Kidney (tissue), 14 donors: ENCODE data around the gene SLX4IP. TPM values are rescaled to one million over a fixed set of nuclear protein-coding genes. Genes with fewer than 3 reads are reported as not detected.

Source experiments
- DNase-seq, 5 donors: peaks; one replicate each; pipeline ENCODE4 v3.0.0-alpha.2; 2013 to 2020
- FAIRE-seq: peaks from 2 replicates; lab custom pipeline; 2012; peaks lifted over from hg19 to GRCh38; lab: Jason Lieb, UNC
- H3K27ac ChIP-seq, 2 donors: one replicate each; pipeline ENCODE4 v1.7.0; 2013; ENCODE audit warnings: low read depth in 2 of 2, low read length in 2 of 2, inconsistent platforms in 1 of 2
- H3K27me3 ChIP-seq: one replicate; pipeline ENCODE4 v1.7.1; 2013; ENCODE audit warnings: low read length, inconsistent platforms; ENCODE audit not compliant: control insufficient read depth, insufficient read depth
- H3K36me3 ChIP-seq, 3 donors: one replicate each; pipeline versions ENCODE4 v1.7.0 to v1.7.1; 2013; ENCODE audit warnings: low read length in 3 of 3, control low read depth in 1 of 3, inconsistent platforms in 1 of 3; ENCODE audit not compliant: insufficient read depth in 3 of 3, control insufficient read depth in 2 of 3
- H3K4me1 ChIP-seq, 3 donors: one replicate each; pipeline versions ENCODE4 v1.7.0 to v1.7.1; 2013; ENCODE audit warnings: low read length in 3 of 3, inconsistent platforms in 1 of 3, low read depth in 1 of 3; ENCODE audit not compliant: control insufficient read depth in 2 of 3, insufficient read depth in 2 of 3
- H3K4me3 ChIP-seq, 3 donors: one replicate each; pipeline versions ENCODE4 v1.7.0 to v1.8.1; 2013; ENCODE audit warnings: low read length in 3 of 3, control low read depth in 1 of 3, inconsistent platforms in 1 of 3
- H3K9ac ChIP-seq, 3 donors: one replicate each; pipeline versions ENCODE4 v1.7.0 to v1.7.1; 2013; ENCODE audit warnings: low read length in 3 of 3, control low read depth in 1 of 3, inconsistent platforms in 1 of 3
- H3K9me3 ChIP-seq, 3 donors: one replicate each; pipeline versions ENCODE4 v1.7.0 to v1.7.1; 2013; ENCODE audit warnings: low read length in 3 of 3, control low read depth in 1 of 3, inconsistent platforms in 1 of 3; ENCODE audit not compliant: control insufficient read depth in 2 of 3, insufficient read depth in 1 of 3
- CTCF ChIP-seq: IDR thresholded peaks from 3 replicates; pipeline ENCODE4 v1.5.1; 2012; ENCODE audit warnings: mild to moderate bottlenecking, moderate library complexity, borderline replicate concordance; ENCODE audit not compliant: insufficient read depth; ENCODE audit errors: extremely low read depth
- intact Hi-C: fragments of 100-400 bp; cut with DNase I; formaldehyde crosslinking; loops from one replicate; pipeline ENCODE4 v1.11.1; 2022
- polyA plus RNA-seq: library from polyadenylated mRNA; stranded (reverse); fragments of 350-450 nt; fragmentation: Illumina TruSeq; extraction: RNeasy Lipid Tissue Mini Kit (QIAGEN cat#74804); gene quantifications from one replicate; pipeline ENCODE4 v1.2.3, GENCODE V29; 2014; ENCODE audit warnings: low read depth, low replicate concordance; ENCODE audit not compliant: insufficient read depth
- total RNA-seq: library from RNA; stranded (reverse); fragmentation: NEBNext Ultra II Directional; extraction: Animal tissue kit (Norgen Biotek cat#: 25700); gene quantifications from one replicate; pipeline ENCODE4 v1.2.1, GENCODE V29; 2021
- donor health status: control.
- donor health status: control.
- donor health status: control.
- donor health status: control.
- donor health status: control.
- donor health status: DM: yes; HTN: yes; CAD: no.
- donor health status: Normal renal cell carcinoma (clear cell type).

Gene SLX4IP
- total and polyA plus RNA-seq, 2 donors from 2014 or later, result 2.6 to 7.6 TPM

GRCh38 chr20:10539818-10540553 lies 104.9 kb downstream of the SLX4IP start:
- no peak for FAIRE-seq
- Histone ChIP-seq H3K4me3 (no peak overlapping the region), H3K27ac (no peak overlapping the region), H3K4me1 (peaks cover 0 to 4% (median 0%) of the 10 kb centered on the region in 3 donors), H3K9ac (no peak overlapping the region), H3K9me3 (no peaks in the 10 kb centered on the region), H3K27me3 (no peaks in the 10 kb centered on the region), H3K36me3 (no peaks in the 10 kb centered on the region)
- intact Hi-C loops, result no loop called here
- TF ChIP-seq CTCF, result no peak
- no peak for DNase-seq

GRCh38 chr20:10540636-10541493 lies 105.8 kb downstream of the SLX4IP start:
- intact Hi-C loops, result no loop called here
- no peak for TF ChIP-seq CTCF
- Histone ChIP-seq H3K36me3 (no peaks in the 10 kb centered on the region), H3K4me1 (peaks cover 0 to 4% (median 0%) of the 10 kb centered on the region in 3 donors), H3K4me3 (no peak overlapping the region), H3K9me3 (no peaks in the 10 kb centered on the region), H3K9ac (no peak overlapping the region), H3K27ac (peak overlapping the region in 1 of 2 donors; percentile 20), H3K27me3 (no peaks in the 10 kb centered on the region)
- peak; percentile 66 for FAIRE-seq
- DNase-seq, result peak in 1 of 5 donors; percentile 62

GRCh38 chr20:10541668-10542411 lies 106.7 kb downstream of the SLX4IP start:
- peaks cover 0 to 4% (median 0%) of the 10 kb centered on the region in 3 donors for H3K4me1 ChIP-seq
- no peaks in the 10 kb centered on the region for H3K27me3 ChIP-seq
- H3K36me3 ChIP-seq, result no peaks in the 10 kb centered on the region
- H3K9ac ChIP-seq, result no peak overlapping the region
- no peak overlapping the region for H3K4me3 ChIP-seq
- DNase-seq (no peak), FAIRE-seq (no peak)
- intact Hi-C loops, result no loop called here
- no peak overlapping the region for H3K27ac ChIP-seq
- H3K9me3 ChIP-seq, result no peaks in the 10 kb centered on the region
- TF ChIP-seq CTCF, result no peak
